Measurements from ENCODE around the gene SYT2. TPM values are rescaled to one million over a fixed set of nuclear protein-coding genes. Genes with fewer than 3 reads are reported as not detected.

The SYT2 gene
- total and polyA plus RNA-seq, 2 of the 13 experiments (the other 11 are each of a cell fraction or from before 2014, with no cell fraction given), result not detected

GRCh38 chr1:202697038-202697437 lies 13.2 kb downstream of the SYT2 start (continued):
- TF ChIP-seq HNF4G (IDR thresholded peaks at IDR 0.05; ENCODE audit: borderline replicate concordance, low read depth, low read length) (peak; percentile 36; the same call in 1 of the 2 replicates), HNF4G (CRISPR knock-in tag; IDR thresholded peaks at IDR 0.05; ENCODE audit: borderline replicate concordance, low read depth) (no peak), ZNF354B (CRISPR knock-in tag; IDR thresholded peaks at IDR 0.05) (no peak), SPEN (CRISPR knock-in tag; IDR thresholded peaks at IDR 0.05; ENCODE audit: low read depth) (no peak), KLF16 (CRISPR knock-in tag; IDR thresholded peaks at IDR 0.05) (no peak), CEBPZ (IDR thresholded peaks at IDR 0.05; ENCODE audit: low read length) (no peak), TP53 (CRISPR knock-in tag; conservative IDR thresholded peaks at IDR 0.05) (no peak), KDM5B (CRISPR knock-in tag; IDR thresholded peaks at IDR 0.05; ENCODE audit: borderline replicate concordance) (no peak), ZNF331 (CRISPR knock-in tag; IDR thresholded peaks at IDR 0.05) (peak; percentile 82; the same call in 1 of the 2 replicates), CBX5 (CRISPR knock-in tag; IDR thresholded peaks at IDR 0.05; ENCODE audit: borderline replicate concordance) (0 out of 2 replicates have a peak, but pooled peaks have one; percentile 17), CHD2 (IDR thresholded peaks at IDR 0.05; ENCODE audit: low read depth, low read length) (no peak), ZNF605 (CRISPR knock-in tag; IDR thresholded peaks at IDR 0.05) (no peak), KDM4B (CRISPR knock-in tag; IDR thresholded peaks at IDR 0.05) (no peak), ZNF34 (CRISPR knock-in tag; IDR thresholded peaks at IDR 0.05; ENCODE audit: borderline replicate concordance) (no peak), MIER2 (CRISPR knock-in tag; IDR thresholded peaks at IDR 0.05) (peak; percentile 74; the same call in 1 of the 2 replicates), MXD4 (CRISPR knock-in tag; IDR thresholded peaks at IDR 0.05) (no peak)
- TF ChIP-seq, protein P1, sequence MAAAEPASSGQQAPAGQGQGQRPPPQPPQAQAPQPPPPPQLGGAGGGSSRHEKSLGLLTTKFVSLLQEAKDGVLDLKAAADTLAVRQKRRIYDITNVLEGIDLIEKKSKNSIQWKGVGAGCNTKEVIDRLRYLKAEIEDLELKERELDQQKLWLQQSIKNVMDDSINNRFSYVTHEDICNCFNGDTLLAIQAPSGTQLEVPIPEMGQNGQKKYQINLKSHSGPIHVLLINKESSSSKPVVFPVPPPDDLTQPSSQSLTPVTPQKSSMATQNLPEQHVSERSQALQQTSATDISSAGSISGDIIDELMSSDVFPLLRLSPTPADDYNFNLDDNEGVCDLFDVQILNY (CRISPR knock-in tag; conservative IDR thresholded peaks at IDR 0.05), result no peak
- TF ChIP-seq, protein P2, sequence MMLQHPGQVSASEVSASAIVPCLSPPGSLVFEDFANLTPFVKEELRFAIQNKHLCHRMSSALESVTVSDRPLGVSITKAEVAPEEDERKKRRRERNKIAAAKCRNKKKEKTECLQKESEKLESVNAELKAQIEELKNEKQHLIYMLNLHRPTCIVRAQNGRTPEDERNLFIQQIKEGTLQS (CRISPR knock-in tag; IDR thresholded peaks at IDR 0.05), result no peak
